NCI-H748 (cell line): ENCODE data around the gene CD28.
"Not testable (repeated sequence)": the region's sequence is repeated elsewhere in the genome, so short reads cannot be mapped to it uniquely, and the experiment has no call there.

Experiments used
- DNase-seq: peaks from one replicate; lab custom pipeline; 2025; ENCODE audit not compliant: unreplicated experiment; lab: John Stamatoyannopoulos, UW

Gene CD28

DNA sequence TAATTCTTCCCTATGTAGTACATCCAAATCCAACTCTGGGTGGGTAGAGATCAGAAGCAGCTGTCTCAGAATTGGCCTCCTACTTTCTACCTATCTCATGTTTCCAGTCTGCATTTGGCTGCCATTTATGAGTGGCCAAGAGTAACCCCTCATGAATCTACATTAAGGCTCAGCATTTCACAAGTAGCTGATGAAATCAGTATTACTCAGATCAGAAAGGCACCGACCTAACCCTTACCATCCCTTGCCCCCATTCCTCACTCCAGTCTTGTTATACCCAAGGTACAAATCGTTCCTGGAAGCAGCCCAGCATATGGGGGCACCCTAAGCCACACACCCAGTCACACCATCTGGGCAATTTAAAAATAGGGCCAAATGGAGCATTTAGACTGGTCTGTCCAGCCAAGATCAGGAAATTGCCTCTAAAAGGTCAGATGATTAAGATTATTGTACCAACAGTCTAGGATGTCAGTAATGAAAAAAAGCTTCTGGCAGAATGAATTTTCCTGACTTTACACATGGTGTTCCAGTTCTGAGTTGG, 37.1 kb downstream of the CD28 start:
- no peak for DNase-seq

DNA sequence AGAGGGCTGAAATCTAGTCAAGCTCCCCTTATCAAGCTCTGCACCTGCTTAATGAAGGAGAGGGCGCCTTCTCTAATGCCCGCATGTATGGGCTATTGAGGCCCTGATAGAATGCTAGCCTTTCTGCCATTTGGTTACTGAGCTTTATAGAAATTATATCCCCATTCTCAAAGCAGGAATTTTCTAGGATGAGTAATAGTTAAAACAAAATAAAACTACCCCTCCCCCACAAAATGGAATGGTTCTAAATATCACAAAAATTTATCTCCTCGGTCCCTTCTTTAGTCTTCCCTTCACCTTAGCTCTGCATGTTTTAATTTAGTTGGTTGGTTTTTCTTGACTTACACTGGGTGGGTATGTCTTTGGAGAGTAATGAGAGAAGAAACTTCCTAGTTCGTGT, 37.7 kb downstream of the CD28 start:
- DNase-seq = no peak

DNA sequence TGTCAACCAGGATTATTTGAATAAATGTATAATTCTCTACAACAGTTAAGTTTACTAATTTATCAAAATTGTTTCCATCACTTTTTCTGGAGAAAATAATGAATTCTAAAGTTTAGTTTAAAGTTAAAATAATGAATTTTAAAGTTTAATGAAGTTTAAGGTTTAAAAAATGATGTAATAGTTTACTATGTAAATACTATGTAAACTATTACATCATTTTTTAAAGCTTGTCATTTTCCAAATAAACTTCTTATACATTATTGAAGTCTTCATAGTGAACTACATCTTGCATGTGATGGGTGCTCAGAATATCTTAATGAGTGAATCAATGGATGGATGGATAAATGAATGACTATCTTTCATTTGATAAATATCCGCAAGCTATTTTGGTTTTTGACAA, 38.8 kb downstream of the CD28 start:
- no peak for DNase-seq

DNA sequence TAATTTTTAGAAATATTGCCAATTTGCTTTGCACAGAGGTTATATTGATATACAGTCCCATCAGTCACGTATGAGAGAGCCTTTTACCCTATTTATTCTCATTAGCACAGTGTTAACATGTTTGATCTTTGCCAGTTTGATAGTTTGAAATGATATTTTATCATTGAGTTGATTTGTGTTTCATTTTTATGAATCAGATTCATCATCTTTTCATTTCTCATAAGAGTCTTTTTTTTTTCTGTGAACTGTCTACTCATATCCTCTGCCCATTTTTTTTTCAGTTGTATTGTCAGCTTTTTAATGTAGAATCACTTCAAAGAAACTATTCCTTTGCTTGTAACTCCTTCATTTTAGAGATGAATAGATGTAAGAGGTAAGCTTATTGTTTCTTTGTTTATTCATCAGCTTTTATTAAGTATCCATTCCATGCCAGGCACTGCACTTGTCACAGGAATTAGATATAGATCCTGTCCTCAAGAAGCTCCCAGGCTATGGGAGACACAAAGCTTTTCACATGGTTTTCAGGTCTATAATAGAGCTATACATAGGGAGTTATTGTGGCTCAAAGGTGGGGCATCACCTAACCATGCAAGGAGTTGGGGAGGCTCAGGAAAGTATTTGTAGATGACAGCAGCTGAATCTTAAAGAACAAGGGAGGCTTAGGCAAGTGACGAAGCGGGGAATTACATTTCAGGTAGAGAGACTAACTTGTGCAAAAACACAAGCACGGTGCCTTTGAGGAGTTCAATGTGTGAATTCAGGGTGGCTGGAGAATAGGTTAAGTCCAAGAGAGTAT, 42.1 kb downstream of the CD28 start:
- DNase-seq = no peak

- DNase-seq = no peak
Measured at GRCh38 chr2:203750346-203751068, 44.1 kb downstream of the CD28 start.

- DNase-seq = no peak
Measured at GRCh38 chr2:203751685-203752271, 45.3 kb downstream of the CD28 start.

DNA sequence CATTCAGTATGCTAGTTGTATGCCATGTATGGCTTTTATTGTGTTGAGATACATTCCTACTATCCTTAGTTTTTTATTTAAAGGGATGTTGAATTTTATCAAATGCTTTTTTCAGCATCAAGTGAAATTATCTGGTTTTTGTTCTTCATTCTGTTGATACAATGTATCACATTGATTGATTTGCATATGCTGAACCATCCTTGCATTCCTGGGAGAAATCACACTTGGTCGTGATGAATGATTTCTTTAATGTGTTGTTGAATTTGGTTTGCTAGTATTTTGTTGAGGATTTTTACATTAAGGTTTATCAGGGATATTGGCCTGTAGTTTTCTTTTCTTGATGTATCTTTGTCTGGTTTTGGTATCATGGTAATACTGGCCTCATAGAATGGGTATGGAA, 49.7 kb downstream of the CD28 start:
- no peak for DNase-seq

DNA sequence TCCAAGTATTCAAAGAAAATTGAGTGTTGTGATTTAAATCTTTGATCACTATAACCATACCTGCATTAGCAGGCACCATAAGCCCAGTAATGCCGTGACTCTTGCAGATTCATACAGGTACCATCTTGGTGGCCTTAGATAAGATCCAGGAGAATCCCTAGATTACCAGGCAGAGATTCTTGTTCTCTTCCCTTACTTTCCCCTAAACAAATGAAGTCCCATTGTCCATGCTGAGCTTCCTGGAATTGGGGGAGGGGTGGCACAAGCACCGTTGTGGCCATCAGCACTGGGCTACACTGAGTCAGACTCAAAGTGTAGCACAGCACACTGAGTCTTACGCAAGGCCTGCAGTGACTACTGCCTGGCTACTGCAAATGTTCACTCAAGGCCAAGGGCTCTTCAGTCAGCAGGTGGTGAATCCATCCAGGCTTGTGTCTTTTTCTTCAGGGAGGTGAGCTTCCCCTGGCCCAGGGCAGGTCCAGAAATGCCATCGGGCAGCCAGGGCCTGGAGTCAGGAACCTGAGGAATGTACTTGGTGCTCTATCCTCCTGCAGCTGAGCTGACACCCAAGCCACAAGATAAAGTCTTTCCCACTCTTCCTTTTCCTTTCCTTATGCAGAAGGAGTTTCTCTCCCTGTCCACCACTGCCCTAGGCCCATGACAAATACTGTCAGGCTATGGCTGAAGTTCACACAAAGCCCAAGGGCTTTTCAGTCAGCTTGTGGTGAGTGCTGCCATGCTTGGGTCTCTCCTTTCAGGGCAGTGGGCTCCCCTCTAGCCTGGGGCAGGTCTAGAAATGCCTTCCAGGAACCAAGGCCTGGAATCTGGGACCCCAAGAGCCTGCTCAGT, 52.6 kb downstream of the CD28 start:
- no peak for DNase-seq

DNA sequence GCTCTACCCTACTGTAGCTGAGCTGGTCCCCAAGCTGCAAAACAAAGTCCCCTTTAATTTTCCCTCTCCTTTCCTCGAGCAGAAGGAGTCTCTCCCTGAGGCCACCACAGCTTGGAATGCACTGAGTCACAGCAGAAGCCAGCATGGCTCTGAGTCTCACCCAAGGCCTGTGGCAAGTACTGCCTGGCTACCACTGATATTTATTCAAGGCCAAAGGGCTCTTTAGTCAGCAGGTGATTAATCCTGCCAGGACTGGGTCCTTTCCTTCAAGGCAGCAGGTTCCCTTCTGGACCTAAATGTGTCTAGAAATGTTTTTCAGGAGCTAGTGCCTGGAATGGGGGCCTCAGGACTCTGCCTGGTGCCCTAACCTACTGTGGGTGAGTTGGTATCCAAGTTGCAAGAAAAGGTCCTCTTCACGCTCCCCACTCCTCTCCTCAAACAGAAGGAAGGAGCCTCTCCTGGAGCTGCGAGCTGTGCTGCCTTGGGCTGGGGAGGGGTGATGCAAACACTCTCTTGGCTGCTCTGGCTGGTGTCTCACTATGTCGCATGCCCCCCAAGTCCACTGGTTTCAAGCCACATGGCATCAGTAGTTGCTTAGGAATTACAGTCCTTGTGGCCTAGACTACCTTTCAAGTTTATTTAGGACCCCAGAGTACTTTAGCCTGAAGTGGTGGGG, 53.4 kb downstream of the CD28 start:
- DNase-seq = no peak

- no peak for DNase-seq
Measured at GRCh38 chr2:203761121-203761520, 54.7 kb downstream of the CD28 start.

GRCh38 chr2:203763241-203763937, 57.0 kb downstream of the CD28 start:
- DNase-seq = no peak

DNA sequence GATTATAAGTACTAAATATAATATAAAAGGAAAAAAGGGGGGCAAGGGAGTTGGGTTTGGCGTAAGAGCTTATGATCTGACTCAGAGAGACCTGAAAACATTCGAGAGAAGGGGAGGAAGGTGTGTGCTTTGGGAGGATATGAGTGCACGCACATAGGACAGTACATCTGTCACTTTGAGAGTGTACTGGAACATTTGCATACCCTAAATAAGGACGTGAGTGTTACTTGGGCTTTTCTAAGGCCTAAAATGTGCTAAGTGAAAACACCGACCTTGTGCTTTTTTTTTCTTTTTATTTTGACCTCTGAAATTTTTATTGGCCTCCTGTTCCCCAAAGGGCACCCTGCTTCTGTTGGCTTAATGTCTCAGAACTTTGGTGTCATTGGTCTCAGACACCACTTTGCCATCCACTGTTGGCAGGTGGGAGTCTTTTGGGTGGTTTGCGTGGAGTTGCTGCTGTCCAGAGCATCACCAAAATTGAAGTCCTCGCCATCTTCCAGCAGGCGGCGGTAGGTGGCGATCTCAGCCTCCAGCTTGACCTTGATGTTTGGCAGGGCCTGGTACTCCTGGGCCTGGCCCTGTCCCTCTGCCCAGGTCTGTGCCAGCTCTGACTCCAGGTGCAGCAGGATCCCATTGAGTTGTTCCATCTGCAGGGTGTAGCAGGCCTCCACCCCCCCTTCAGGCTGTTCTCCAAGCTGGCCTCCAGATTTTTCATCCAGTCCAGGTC, 57.7 kb downstream of the CD28 start:
- no peak for DNase-seq

DNA sequence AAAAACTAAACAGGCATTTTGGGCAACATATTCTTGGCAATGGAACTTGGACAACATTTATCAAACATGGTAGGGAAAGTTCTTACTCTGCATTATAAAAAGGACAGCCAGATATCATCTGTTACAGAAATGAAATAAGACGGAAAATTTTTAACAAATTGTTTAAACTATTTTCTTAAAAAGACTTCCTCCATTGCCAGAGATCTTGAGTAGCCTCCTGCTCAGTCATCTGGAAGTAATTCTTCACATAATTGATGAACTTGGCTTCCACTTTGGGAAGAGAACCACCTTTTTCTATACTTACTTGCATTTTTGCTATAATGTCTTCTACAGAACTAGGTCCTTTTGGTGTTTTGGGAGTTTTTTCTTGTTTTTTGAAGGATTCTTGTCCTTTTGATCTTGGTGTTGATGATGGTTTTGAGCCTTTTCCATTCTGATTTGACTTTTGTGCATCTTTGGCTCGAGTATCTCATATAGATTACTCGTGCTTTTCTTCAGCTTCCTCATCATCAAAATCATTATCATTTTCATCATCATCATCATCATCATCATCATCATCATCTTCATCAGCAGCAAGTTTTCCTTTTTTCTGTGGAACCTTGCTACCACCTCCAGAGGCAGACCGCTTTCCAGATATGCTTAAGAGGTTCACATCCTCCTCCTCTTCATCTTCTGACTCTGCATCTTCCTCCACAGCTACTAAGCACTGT, 66.2 kb downstream of the CD28 start:
- no peak for DNase-seq

DNA sequence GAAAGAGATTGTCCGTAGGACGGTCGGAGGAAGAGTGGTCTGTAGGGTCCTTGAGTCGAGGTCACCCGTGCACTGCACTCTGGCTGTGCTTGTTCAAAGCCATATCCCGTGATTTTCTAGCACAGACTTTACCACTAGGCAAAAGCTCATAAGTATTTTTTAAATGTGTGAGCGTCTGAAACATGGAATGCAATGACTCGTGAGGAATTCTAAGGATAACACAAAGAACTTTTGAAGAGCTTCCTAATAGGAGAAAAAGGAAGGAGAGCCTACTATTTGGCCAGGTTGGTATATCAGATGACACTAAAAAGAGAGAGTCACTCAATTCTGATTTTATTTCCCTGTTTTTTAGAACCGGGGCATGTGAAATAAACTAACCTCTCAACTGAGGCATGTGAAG, 68.3 kb downstream of the CD28 start:
- DNase-seq = no peak

- no peak for DNase-seq
Measured at GRCh38 chr2:203775684-203776083, 69.2 kb downstream of the CD28 start.

GRCh38 chr2:203777030-203777429, 70.6 kb downstream of the CD28 start:
- DNase-seq = no peak

DNA sequence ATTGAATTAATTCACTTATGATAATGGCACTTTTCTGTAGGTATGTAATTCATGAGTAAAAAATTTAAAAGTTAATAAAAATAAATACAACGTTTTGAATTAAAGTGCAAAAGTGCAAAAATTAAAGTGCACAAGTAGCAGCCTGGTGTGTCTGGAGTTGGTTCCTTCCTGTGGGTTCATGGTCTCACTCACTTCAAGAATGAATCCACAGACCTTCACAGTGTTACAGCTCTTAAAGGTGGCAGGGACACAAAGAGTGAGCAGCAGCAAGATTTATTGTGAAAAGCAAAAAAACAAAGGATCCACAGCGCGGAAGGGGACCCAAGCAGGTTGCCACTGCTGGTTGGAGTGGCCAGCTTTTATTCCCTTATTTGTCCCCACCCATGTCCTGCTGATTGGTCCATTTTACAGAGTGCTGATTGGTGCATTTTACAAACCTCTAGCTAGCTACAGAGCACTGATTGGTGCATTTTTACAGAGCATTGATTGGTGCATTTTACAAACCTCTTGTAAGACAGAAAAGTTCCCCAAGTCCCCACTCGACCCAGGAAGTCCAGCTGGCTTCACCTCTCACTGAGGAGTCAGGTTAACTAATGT, 73.1 kb downstream of the CD28 start:
- DNase-seq = not testable (repeated sequence)

GRCh38 chr2:203780231-203780630, 73.8 kb downstream of the CD28 start:
- DNase-seq = no peak
